NCI-H82 (cell line): Measurements from ENCODE around the gene MAP7D1.
"Not testable (repeated sequence)": the region's sequence is repeated elsewhere in the genome, so short reads cannot be mapped to it uniquely, and the experiment has no call there.

ENCODE experiments used
- DNase-seq: peaks from one replicate; lab custom pipeline; 2025; lab: John Stamatoyannopoulos, UW

Gene MAP7D1

GRCh38 chr1:36168514-36168913 lies 12.6 kb downstream of the MAP7D1 start:
- DNase-seq, result no peak

GRCh38 chr1:36170643-36171412 lies 14.9 kb downstream of the MAP7D1 start:
- no peak for DNase-seq

GRCh38 chr1:36172017-36172747 lies 16.2 kb downstream of the MAP7D1 start:
- DNase-seq, result no peak

GRCh38 chr1:36172983-36173382 lies 17.0 kb downstream of the MAP7D1 start:
- DNase-seq, result no peak

GRCh38 chr1:36174713-36175112 lies 18.8 kb downstream of the MAP7D1 start:
- no peak for DNase-seq

- peak; percentile 42 for DNase-seq
These were observed 19.5 kb downstream of the MAP7D1 start for GRCh38 chr1:36175137-36176095.

GRCh38 chr1:36176106-36176949 lies 20.4 kb downstream of the MAP7D1 start:
- DNase-seq, result no peak

GRCh38 chr1:36177589-36178431 lies 21.9 kb downstream of the MAP7D1 start:
- no peak for DNase-seq

- peak; percentile 21 for DNase-seq
These were observed 22.7 kb downstream of the MAP7D1 start for GRCh38 chr1:36178471-36179219.

- DNase-seq, result no peak
These were observed 23.2 kb downstream of the MAP7D1 start for GRCh38 chr1:36179220-36179600.

GRCh38 chr1:36182734-36183133 lies 26.8 kb downstream of the MAP7D1 start:
- no peak for DNase-seq

- DNase-seq, result no peak
These were observed 27.4 kb downstream of the MAP7D1 start for GRCh38 chr1:36183309-36183856.

GRCh38 chr1:36187800-36188593 lies 32.0 kb downstream of the MAP7D1 start:
- peak; percentile 93 for DNase-seq

- DNase-seq, result not testable (repeated sequence)
These were observed 40.8 kb downstream of the MAP7D1 start for GRCh38 chr1:36196805-36197204.

GRCh38 chr1:36198641-36199040 lies 42.7 kb downstream of the MAP7D1 start:
- no peak for DNase-seq

- no peak for DNase-seq
These were observed 44.2 kb downstream of the MAP7D1 start for GRCh38 chr1:36199934-36200741.

- no peak for DNase-seq
These were observed 47.1 kb downstream of the MAP7D1 start for GRCh38 chr1:36203027-36203553.
